Tibial nerve (tissue), 4 donors: ENCODE data around the gene PRPS1. TPM values are rescaled to one million over a fixed set of nuclear protein-coding genes. Genes with fewer than 3 reads are reported as not detected.

ENCODE experiments used
- DNase-seq, 2 donors: peaks; one replicate each; pipeline ENCODE4 v3.0.0-alpha.2; 2019; ENCODE audit warnings: low spot score in 2 of 2
- H3K27ac ChIP-seq, 4 donors: fragments of 200-600 bp; sonication (generic) in 3 of 4; one replicate each; pipeline ENCODE4 v1.5.1; 2017 to 2019; ENCODE audit warnings: mild to moderate bottlenecking in 1 of 4
- H3K27me3 ChIP-seq, 2 donors: fragments of 200-600 bp; sonication (generic) in 1 of 2; one replicate each; pipeline versions ENCODE4 v1.5.1 to v1.6.0; 2017 to 2019
- H3K36me3 ChIP-seq, 3 donors: fragments of 200-600 bp; sonication (generic); one replicate each; pipeline ENCODE4 v1.5.1; 2018 to 2019
- H3K4me1 ChIP-seq, 4 donors: fragments of 200-600 bp; sonication (generic) in 3 of 4; one replicate each; pipeline ENCODE4 v1.5.1; 2017 to 2019
- H3K4me3 ChIP-seq, 4 donors: fragments of 200-600 bp; sonication (generic) in 3 of 4; one replicate each; pipeline ENCODE4 v1.5.1; 2017 to 2019; ENCODE audit warnings: mild to moderate bottlenecking in 1 of 4, moderate library complexity in 1 of 4
- H3K9me3 ChIP-seq, 4 donors: fragments of 200-600 bp; sonication (generic) in 3 of 4; one replicate each; pipeline ENCODE4 v1.5.1; 2017 to 2019
- CTCF ChIP-seq, 5 experiments: fragments of 200-600 bp in 3 of 5; fragments of 450-650 bp in 2 of 5; sonication (generic) in 3 of 5; IDR thresholded peaks; one replicate each; pipeline ENCODE4 v1.5.1; 2016 to 2019; ENCODE audit warnings: antibody characterized with exemption in 5 of 5, mild to moderate bottlenecking in 3 of 5, moderate library complexity in 2 of 5
- EP300 ChIP-seq, 2 donors: sonication (generic); formaldehyde crosslinking; IDR thresholded peaks; one replicate each; pipeline ENCODE4 v1.6.1; 2017; ENCODE audit warnings: antibody characterized with exemption in 2 of 2, mild to moderate bottlenecking in 1 of 2
- POLR2A ChIP-seq, 2 donors: fragments of 450-650 bp; IDR thresholded peaks; one replicate each; pipeline ENCODE4 v1.6.1; 2017; ENCODE audit warnings: antibody characterized with exemption in 2 of 2, mild to moderate bottlenecking in 2 of 2, moderate library complexity in 2 of 2
- WGBS, 2 donors: methylation state at CpG; one replicate each; pipeline ENCODE4 v1.1.5; 2018; 5-methylcytosine and 5-hydroxymethylcytosine counted together
- total RNA-seq, 4 donors: library from RNA; depleted of rRNA; stranded (reverse); fragments of >200 nt; gene quantifications; one replicate each; pipeline ENCODE4 v1.1.0, GENCODE V29; 2016

The PRPS1 gene
- total RNA-seq, 4 donors from 2014 or later = 19.0 to 33.3 (median 28.9) TPM

- no peak for DNase-seq
- Histone ChIP-seq H3K27me3 (peaks cover 0 to 4% of the 10 kb centered on the region in 2 donors), H3K4me1 (peaks cover 0 to 30% (median 15%) of the 10 kb centered on the region in 4 donors), H3K9me3 (no peaks in the 10 kb centered on the region), H3K4me3 (peak overlapping the region in 2 of 4 donors; percentile 3 to 7), H3K36me3 (no peaks in the 10 kb centered on the region), H3K27ac (peak overlapping the region; percentile 94 to 99 (median 96))
- TF ChIP-seq CTCF (IDR thresholded peaks at IDR 0.05) = no peak
- TF ChIP-seq POLR2A (IDR thresholded peaks at IDR 0.05) = no peak
- no peak for TF ChIP-seq EP300 (IDR thresholded peaks at IDR 0.05)
- 73 to 79% methylated on average over 6 of the region's 6 CpGs for WGBS, 2 donors
Measured at GRCh38 chrX:107673431-107673830, 45.1 kb downstream of the PRPS1 start.

GRCh38 chrX:107673933-107674479 lies 45.7 kb downstream of the PRPS1 start:
- no peaks in the 10 kb centered on the region for H3K9me3 ChIP-seq
- peak; percentile 75 to 86 for DNase-seq
- H3K36me3 ChIP-seq = no peaks in the 10 kb centered on the region
- peak overlapping the region; percentile 94 to 99 (median 96) for H3K27ac ChIP-seq
- H3K4me3 ChIP-seq = peak overlapping the region in 3 of 4 donors; percentile 17 to 67 (median 49)
- H3K4me1 ChIP-seq = peaks cover 0 to 36% (median 18%) of the 10 kb centered on the region in 4 donors
- 22 to 37% methylated on average over 5 to 7 of the region's 7 CpGs for WGBS, 2 donors
- H3K27me3 ChIP-seq = peaks cover 0 to 4% of the 10 kb centered on the region in 2 donors
- TF ChIP-seq CTCF (IDR thresholded peaks at IDR 0.05) (peak in 2 of 5 experiments; percentile 36 to 59), EP300 (IDR thresholded peaks at IDR 0.05) (peak; percentile 87 to 88), POLR2A (IDR thresholded peaks at IDR 0.05) (peak in 1 of 2 donors; percentile 7)

GRCh38 chrX:107674480-107675364 lies 46.4 kb downstream of the PRPS1 start:
- Histone ChIP-seq H3K9me3 (no peaks in the 10 kb centered on the region), H3K27ac (peak overlapping the region; percentile 94 to 99 (median 96)), H3K4me3 (peak overlapping the region; percentile 49 to 67 (median 52)), H3K27me3 (peaks cover 0 to 4% of the 10 kb centered on the region in 2 donors), H3K4me1 (peaks cover 0 to 43% (median 22%) of the 10 kb centered on the region in 4 donors), H3K36me3 (no peaks in the 10 kb centered on the region)
- peak; percentile 69 to 81 for DNase-seq
- WGBS, 2 donors = 31 to 51% methylated on average over 9 of the region's 9 CpGs
- TF ChIP-seq EP300 (IDR thresholded peaks at IDR 0.05) (peak in 1 of 2 donors; percentile 65), POLR2A (IDR thresholded peaks at IDR 0.05) (peak; percentile 19 to 49), CTCF (IDR thresholded peaks at IDR 0.05) (no peak)

- peak overlapping the region; percentile 49 to 67 (median 52) for H3K4me3 ChIP-seq
Measured at GRCh38 chrX:107675365-107675654, 47.0 kb downstream of the PRPS1 start.

More at GRCh38 chrX:107675365-107675654, 47.0 kb downstream of the PRPS1 start:
- Histone ChIP-seq H3K27me3 (peaks cover 0 to 4% of the 10 kb centered on the region in 2 donors), H3K27ac (peak overlapping the region; percentile 94 to 99 (median 96)), H3K9me3 (no peaks in the 10 kb centered on the region), H3K4me1 (peaks cover 0 to 47% (median 24%) of the 10 kb centered on the region in 4 donors), H3K36me3 (no peaks in the 10 kb centered on the region)
- DNase-seq = no peak
- TF ChIP-seq CTCF (IDR thresholded peaks at IDR 0.05) = no peak
- no peak for TF ChIP-seq EP300 (IDR thresholded peaks at IDR 0.05)
- no peak for TF ChIP-seq POLR2A (IDR thresholded peaks at IDR 0.05)
- 72 to 93% methylated on average over 1 of the region's 1 CpG for WGBS, 2 donors
